CD4-positive, alpha-beta memory T cell (primary cell): Measurements from ENCODE around the gene PLEKHA7. TPM values are rescaled to one million over a fixed set of nuclear protein-coding genes. Genes with fewer than 3 reads are reported as not detected.

Source experiments
- CTCF ChIA-PET: fragments of 350-600 bp; sonication (Branson Sonifier 250); formaldehyde crosslinking; loops from one replicate; lab custom pipeline; 2021; ENCODE audit warnings: inconsistent platforms; ENCODE audit not compliant: partially characterized antibody; lab: Charles Lee
- POLR2A ChIA-PET: fragments of 350-600 bp; sonication (Branson Sonifier 250); formaldehyde crosslinking; loops from one replicate; lab custom pipeline; 2021; ENCODE audit not compliant: partially characterized antibody; lab: Charles Lee
- DNase-seq, 5 donors: peaks; one replicate each; pipeline versions ENCODE4 v3.0.0 to v3.0.0-alpha.2; 2020 to 2022; ENCODE audit warnings: mixed read lengths in 1 of 5
- H3K27ac ChIP-seq: one replicate; pipeline ENCODE4 v1.7.0; 2013; ENCODE audit warnings: low read depth, low read length
- H3K27me3 ChIP-seq: 2 replicates; pipeline ENCODE4 v1.7.0; 2013; ENCODE audit warnings: mild to moderate bottlenecking, low read length, moderate library complexity; ENCODE audit not compliant: insufficient read depth
- H3K36me3 ChIP-seq: 2 replicates; pipeline ENCODE4 v1.7.0; 2013; ENCODE audit warnings: mild to moderate bottlenecking, low read length, moderate library complexity; ENCODE audit not compliant: insufficient read depth
- H3K4me1 ChIP-seq: 2 replicates; pipeline ENCODE4 v1.7.0; 2013; ENCODE audit warnings: mild to moderate bottlenecking, low read length, moderate library complexity; ENCODE audit not compliant: insufficient read depth
- H3K4me3 ChIP-seq, 2 donors: one replicate each; pipeline ENCODE4 v1.7.0; 2013; ENCODE audit warnings: low read length in 2 of 2, mild to moderate bottlenecking in 1 of 2
- H3K9me3 ChIP-seq, 2 donors: one replicate each; pipeline ENCODE4 v1.7.0; 2013; ENCODE audit warnings: low read length in 2 of 2, control low read depth in 1 of 2; ENCODE audit not compliant: control insufficient read depth in 1 of 2
- H3K27ac Mint-ChIP-seq, 7 donors: one replicate each; pipeline ENCODE4 v1.8.0; 2020 to 2021; ENCODE audit warnings: mixed read lengths in 7 of 7, mild to moderate bottlenecking in 6 of 7, inconsistent platforms in 3 of 7, moderate library complexity in 3 of 7
- H3K27me3 Mint-ChIP-seq, 2 donors: one replicate each; pipeline ENCODE4 v1.8.0; 2020 to 2021; ENCODE audit warnings: mixed read lengths in 2 of 2
- H3K36me3 Mint-ChIP-seq, 2 donors: one replicate each; pipeline ENCODE4 v1.8.0; 2020 to 2021; ENCODE audit warnings: mixed read lengths in 2 of 2, inconsistent platforms in 1 of 2, mild to moderate bottlenecking in 1 of 2
- H3K4me1 Mint-ChIP-seq, 4 donors: one replicate each; pipeline ENCODE4 v1.8.0; 2020 to 2021; ENCODE audit warnings: mixed read lengths in 4 of 4, mild to moderate bottlenecking in 1 of 4
- H3K4me3 Mint-ChIP-seq, 8 donors: one replicate each; pipeline ENCODE4 v1.8.0; 2020 to 2021; ENCODE audit warnings: mixed read lengths in 8 of 8, mild to moderate bottlenecking in 7 of 8, moderate library complexity in 6 of 8, inconsistent platforms in 3 of 8
- H3K9me3 Mint-ChIP-seq, 8 donors: one replicate each; pipeline ENCODE4 v1.8.0; 2020 to 2021; ENCODE audit warnings: mixed read lengths in 8 of 8, mild to moderate bottlenecking in 5 of 8, inconsistent platforms in 3 of 8, moderate library complexity in 1 of 8
- intact Hi-C: fragments of 100-400 bp; cut with micrococcal nuclease; formaldehyde crosslinking; loops from one replicate; pipeline ENCODE4 v1.15.1; 2023
- polyA plus RNA-seq, 2 donors: library from polyadenylated mRNA; unstranded; fragments of 300-500 nt; fragmentation: Illumina TruSeq; gene quantifications; one replicate each; pipeline ENCODE4 v1.2.3, GENCODE V29; 2021
- total RNA-seq, 2 experiments: library from RNA; stranded (reverse); gene quantifications; one replicate each; pipeline ENCODE4 v1.2.3, GENCODE V29; 2021

Gene PLEKHA7
- total and polyA plus RNA-seq, 4 experiments from 2014 or later, result 1.6 to 8.3 (median 6.0) TPM

DNA sequence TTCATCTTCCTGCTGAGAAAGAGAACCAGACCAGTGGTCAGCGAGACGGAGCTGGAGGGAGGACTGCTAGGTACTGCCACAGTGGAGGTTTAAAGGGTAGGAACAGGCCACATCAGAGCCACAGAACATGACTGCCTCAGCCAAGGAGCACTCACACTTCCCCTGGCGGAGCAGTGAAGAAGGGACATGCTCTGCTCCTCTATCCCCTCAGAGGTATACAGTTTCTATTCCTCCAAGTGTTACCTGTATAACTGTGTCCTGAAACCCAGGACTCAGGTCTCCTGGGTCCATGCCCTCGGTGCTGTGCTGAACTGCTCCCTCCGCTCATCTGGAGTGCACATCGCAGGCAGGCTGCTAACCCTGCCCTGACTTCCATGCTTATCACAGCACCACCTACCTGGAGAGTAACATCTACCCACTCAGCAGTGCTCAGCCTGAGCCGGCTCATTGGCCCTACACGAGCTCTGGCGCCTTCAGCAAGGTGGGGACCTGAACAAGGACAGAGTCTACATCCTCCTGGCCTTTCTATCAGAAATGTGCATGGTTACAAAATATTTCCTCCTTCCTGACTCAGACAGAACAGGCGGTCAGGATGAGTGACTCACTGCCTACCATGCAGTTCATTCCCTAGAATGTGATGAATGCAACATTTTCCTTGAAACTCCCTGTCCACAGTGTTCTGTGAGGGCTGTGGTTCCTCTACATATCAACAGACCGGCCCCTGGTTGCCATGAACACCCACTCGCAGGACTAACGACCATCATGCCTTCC lies 222.8 kb downstream of the PLEKHA7 start:
- no peak overlapping the region for H3K27ac ChIP-seq
- Mint-ChIP-seq H3K4me1 (peaks cover 3 to 26% (median 13%) of the 10 kb centered on the region in 4 donors), H3K36me3 (peaks cover 3 to 4% of the 10 kb centered on the region in 2 donors), H3K27ac (peak overlapping the region in 5 of 7 donors; percentile 1 to 47 (median 18)), H3K4me3 (peak overlapping the region in 1 of 8 donors; percentile 32), H3K9me3 (no peaks in the 10 kb centered on the region), H3K27me3 (no peaks in the 10 kb centered on the region)
- H3K9me3 ChIP-seq, result no peaks in the 10 kb centered on the region
- H3K4me1 ChIP-seq, result peaks cover 11% of the 10 kb centered on the region
- POLR2A ChIA-PET, result interaction anchor here (1.1 kb wide), 1 partner anchor 12 kb away, joined by 3 read pairs; no protein-coding TSS in a partner anchor
- H3K27me3 ChIP-seq, result no peaks in the 10 kb centered on the region
- CTCF ChIA-PET, result interaction anchor here (1.6 to 2.0 kb wide), 2 partner anchors 15 to 22 kb away, joined by 4 read pairs; no protein-coding TSS in a partner anchor
- intact Hi-C loops, result no loop called here
- no peak for DNase-seq
- no peaks in the 10 kb centered on the region for H3K36me3 ChIP-seq
- no peak overlapping the region for H3K4me3 ChIP-seq

DNA sequence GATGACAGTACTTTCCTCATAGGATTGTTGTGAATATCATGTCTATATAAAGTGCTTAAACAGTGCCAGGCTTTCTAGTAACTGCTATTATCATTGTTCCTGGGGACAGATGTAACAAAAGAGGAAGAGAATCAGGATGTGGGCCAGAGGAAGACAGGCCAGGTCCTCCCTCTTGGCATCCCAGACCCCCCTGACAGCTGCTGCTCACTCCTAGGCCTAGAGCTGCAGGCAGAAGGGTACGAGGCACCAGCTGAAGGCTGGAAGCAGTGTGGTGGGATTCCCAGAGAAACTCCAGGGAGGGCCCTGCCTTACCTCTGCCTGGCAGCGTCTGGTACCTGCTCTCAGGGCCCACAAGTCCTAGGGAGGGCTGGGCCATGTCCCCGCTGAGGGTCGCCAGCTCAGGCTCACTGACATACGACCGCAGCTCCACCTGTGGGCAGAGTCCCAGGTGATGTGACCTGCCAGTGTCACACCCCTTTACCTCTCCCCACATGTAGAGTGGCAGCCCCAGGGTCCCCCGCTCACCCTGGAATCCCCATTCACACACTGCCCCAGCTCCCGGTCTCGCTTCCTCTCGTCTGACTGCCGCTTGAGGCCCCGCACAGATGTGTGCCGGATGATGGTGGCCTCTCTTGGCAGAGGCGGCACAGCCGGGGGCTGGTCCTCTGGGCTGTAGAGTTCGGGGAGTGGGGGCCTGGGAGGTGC lies 223.6 kb downstream of the PLEKHA7 start:
- no peak overlapping the region for H3K27ac ChIP-seq
- H3K36me3 Mint-ChIP-seq, result peaks cover 3 to 4% of the 10 kb centered on the region in 2 donors
- CTCF ChIA-PET, result interaction anchor here (1.3 to 2.0 kb wide), 3 partner anchors 10 to 23 kb away, joined by 3 to 4 read pairs (median 4); no protein-coding TSS in a partner anchor
- no peaks in the 10 kb centered on the region for H3K9me3 Mint-ChIP-seq
- peaks cover 3 to 26% (median 12%) of the 10 kb centered on the region in 4 donors for H3K4me1 Mint-ChIP-seq
- H3K4me1 ChIP-seq, result peaks cover 11% of the 10 kb centered on the region
- no peaks in the 10 kb centered on the region for H3K27me3 ChIP-seq
- POLR2A ChIA-PET, result interaction anchor here (1.1 kb wide), 1 partner anchor 13 kb away, joined by 3 read pairs; no protein-coding TSS in a partner anchor
- H3K4me3 ChIP-seq, result no peak overlapping the region
- intact Hi-C loops, result no loop called here
- DNase-seq, result no peak
- H3K4me3 Mint-ChIP-seq, result no peak overlapping the region
- H3K9me3 ChIP-seq, result no peaks in the 10 kb centered on the region
- no peaks in the 10 kb centered on the region for H3K27me3 Mint-ChIP-seq
- H3K27ac Mint-ChIP-seq, result no peak overlapping the region
- H3K36me3 ChIP-seq, result no peaks in the 10 kb centered on the region

DNA sequence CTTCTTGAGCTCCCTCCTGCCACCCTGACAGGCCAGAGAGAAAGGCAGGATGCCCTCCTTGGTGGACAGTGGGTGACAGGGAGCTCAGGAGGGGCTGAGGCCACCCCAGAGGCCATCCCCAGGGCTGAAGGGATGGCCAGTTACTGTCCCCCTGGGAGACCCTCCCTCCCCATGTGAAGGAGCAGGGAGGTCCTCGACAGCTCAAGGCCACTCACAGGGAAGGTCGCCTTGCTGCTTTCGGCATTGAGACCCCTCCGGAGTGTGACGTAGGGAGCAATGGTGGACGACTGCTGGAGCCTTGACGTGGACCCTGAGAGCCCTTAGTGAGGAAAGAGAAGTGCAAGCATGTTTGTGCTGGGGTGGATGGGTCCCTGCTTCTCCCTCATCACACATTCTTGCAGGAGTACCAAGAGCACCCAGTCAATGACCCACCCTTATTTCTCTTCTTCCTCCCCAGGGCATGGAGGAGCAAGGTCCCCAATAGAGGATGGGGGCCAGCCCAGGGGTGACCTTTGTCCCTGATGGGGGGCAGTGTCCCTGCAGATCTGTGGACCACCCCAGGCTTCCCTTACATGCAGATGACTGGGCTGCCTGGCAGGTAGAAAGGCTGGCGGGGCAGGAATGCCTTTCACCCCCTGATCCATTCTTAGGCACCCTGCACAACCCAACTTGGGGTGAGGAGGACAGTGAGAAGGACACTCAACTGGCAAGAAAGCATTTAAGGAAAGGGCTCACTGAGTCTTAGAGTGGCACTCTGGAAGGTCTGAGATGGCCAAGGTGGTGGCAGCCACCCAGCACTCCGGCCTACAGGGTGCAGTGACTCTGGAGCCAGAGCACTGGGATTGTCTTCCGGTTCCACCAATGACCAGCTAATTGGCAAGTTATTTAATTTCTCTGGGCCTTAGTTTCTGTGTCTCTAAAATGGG lies 224.4 kb downstream of the PLEKHA7 start:
- Mint-ChIP-seq H3K4me3 (no peak overlapping the region), H3K36me3 (peaks cover 3 to 4% of the 10 kb centered on the region in 2 donors), H3K9me3 (no peaks in the 10 kb centered on the region), H3K27ac (peak overlapping the region in 1 of 7 donors; percentile 27), H3K4me1 (peaks cover 0 to 19% (median 7%) of the 10 kb centered on the region in 4 donors), H3K27me3 (no peaks in the 10 kb centered on the region)
- Histone ChIP-seq H3K27ac (no peak overlapping the region), H3K9me3 (no peaks in the 10 kb centered on the region), H3K4me1 (peaks cover 11% of the 10 kb centered on the region), H3K27me3 (no peaks in the 10 kb centered on the region), H3K4me3 (no peak overlapping the region), H3K36me3 (no peaks in the 10 kb centered on the region)
- intact Hi-C loops, result loop anchor here (5.0 to 10.0 kb wide), 2 partner anchors 272 to 715 kb away; no protein-coding TSS in a partner anchor
- CTCF ChIA-PET, result interaction anchor here (1.3 to 6.9 kb wide), 8 partner anchors 11 to 273 kb away, joined by 3 to 55 read pairs (median 8); no protein-coding TSS in a partner anchor
- POLR2A ChIA-PET, result no interaction called here
- no peak for DNase-seq

- no peak overlapping the region for H3K27ac ChIP-seq
- H3K36me3 ChIP-seq, result no peaks in the 10 kb centered on the region
- CTCF ChIA-PET, result interaction anchor here (1.4 to 6.9 kb wide), 11 partner anchors 9 to 274 kb away, joined by 3 to 55 read pairs (median 8); no protein-coding TSS in a partner anchor
- H3K4me3 Mint-ChIP-seq, result no peak overlapping the region
- H3K27me3 ChIP-seq, result no peaks in the 10 kb centered on the region
- H3K27me3 Mint-ChIP-seq, result no peaks in the 10 kb centered on the region
- intact Hi-C loops, result loop anchor here (5.0 to 10.0 kb wide), 2 partner anchors 273 to 716 kb away; no protein-coding TSS in a partner anchor
- H3K9me3 ChIP-seq, result no peaks in the 10 kb centered on the region
- no peaks in the 10 kb centered on the region for H3K9me3 Mint-ChIP-seq
- H3K4me1 ChIP-seq, result peaks cover 11% of the 10 kb centered on the region
- POLR2A ChIA-PET, result no interaction called here
- peaks cover 0 to 16% (median 2%) of the 10 kb centered on the region in 4 donors for H3K4me1 Mint-ChIP-seq
- no peak overlapping the region for H3K4me3 ChIP-seq
- H3K36me3 Mint-ChIP-seq, result peaks cover 3 to 4% of the 10 kb centered on the region in 2 donors
- no peak overlapping the region for H3K27ac Mint-ChIP-seq
- no peak for DNase-seq
Observed at GRCh38 chr11:16789063-16789420, 225.2 kb downstream of the PLEKHA7 start.

GRCh38 chr11:16788141-16789062 lies 225.8 kb downstream of the PLEKHA7 start:
- DNase-seq, result peak in 4 of 5 donors; percentile 32 to 50 (median 39)
- Histone ChIP-seq H3K27me3 (no peaks in the 10 kb centered on the region), H3K27ac (no peak overlapping the region), H3K36me3 (no peaks in the 10 kb centered on the region), H3K9me3 (no peaks in the 10 kb centered on the region), H3K4me1 (peaks cover 11% of the 10 kb centered on the region), H3K4me3 (no peak overlapping the region)
- Mint-ChIP-seq H3K27me3 (no peaks in the 10 kb centered on the region), H3K27ac (no peak overlapping the region), H3K4me1 (peaks cover 0 to 9% (median 2%) of the 10 kb centered on the region in 4 donors), H3K36me3 (peaks cover 3 to 4% of the 10 kb centered on the region in 2 donors), H3K9me3 (no peaks in the 10 kb centered on the region), H3K4me3 (no peak overlapping the region)
- ChIA-PET CTCF (interaction anchor here (1.1 to 6.9 kb wide), 16 partner anchors 9 to 288 kb away, joined by 3 to 55 read pairs (median 6); no protein-coding TSS in a partner anchor), POLR2A (no interaction called here)
- intact Hi-C loops, result loop anchor here (5.0 to 10.0 kb wide), 2 partner anchors 274 to 716 kb away; no protein-coding TSS in a partner anchor
